Sigmoid colon (tissue), 7 donors: ENCODE results near the gene ANP32A. TPM values are rescaled to one million over a fixed set of nuclear protein-coding genes. Genes with fewer than 3 reads are reported as not detected.

Source experiments
- DNase-seq: peaks from one replicate; pipeline ENCODE4 v3.0.0-alpha.2; 2019
- H3K27ac ChIP-seq, 4 donors: fragments of 200-600 bp; sonication (generic); one replicate each; pipeline ENCODE4 v1.5.1; 2016 to 2019; ENCODE audit warnings: mild to moderate bottlenecking in 1 of 4
- H3K27me3 ChIP-seq, 3 donors: fragments of 200-600 bp; sonication (generic); one replicate each; pipeline ENCODE4 v1.5.1; 2019; ENCODE audit warnings: mild to moderate bottlenecking in 1 of 3
- H3K36me3 ChIP-seq, 4 donors: fragments of 200-600 bp; sonication (generic); one replicate each; pipeline ENCODE4 v1.5.1; 2016 to 2019
- H3K4me1 ChIP-seq, 4 donors: fragments of 200-600 bp; sonication (generic); one replicate each; pipeline ENCODE4 v1.5.1; 2017 to 2019
- H3K4me3 ChIP-seq, 4 donors: fragments of 200-600 bp; sonication (generic); one replicate each; pipeline ENCODE4 v1.5.1; 2017 to 2019; ENCODE audit warnings: mild to moderate bottlenecking in 2 of 4, moderate library complexity in 1 of 4
- H3K9me3 ChIP-seq, 4 donors: fragments of 200-600 bp in 3 of 4; sonication (generic) in 3 of 4; one replicate each; pipeline versions ENCODE4 v1.5.1 to v1.6.1; 2013 to 2019
- CTCF ChIP-seq, 4 experiments: fragments of 450-650 bp in 3 of 4; fragments of 200-600 bp in 1 of 4; IDR thresholded peaks; one replicate each; pipeline ENCODE4 v1.5.1; 2016 to 2019; ENCODE audit warnings: antibody characterized with exemption in 4 of 4, mild to moderate bottlenecking in 3 of 4, moderate library complexity in 2 of 4
- EP300 ChIP-seq, 4 donors: sonication (generic); formaldehyde crosslinking; IDR thresholded peaks; one replicate each; pipeline ENCODE4 v1.6.1; 2017; ENCODE audit warnings: antibody characterized with exemption in 4 of 4
- POLR2A ChIP-seq, 2 donors: fragments of 450-650 bp; IDR thresholded peaks; one replicate each; pipeline ENCODE4 v1.6.1; 2016; ENCODE audit warnings: antibody characterized with exemption in 2 of 2, mild to moderate bottlenecking in 2 of 2, moderate library complexity in 2 of 2
- POLR2AphosphoS5 ChIP-seq, 4 donors: sonication (generic); formaldehyde crosslinking; IDR thresholded peaks; one replicate each; pipeline ENCODE4 v1.6.1; 2017; ENCODE audit warnings: antibody characterized with exemption in 4 of 4
- WGBS, 2 donors: extraction: QIAGEN DNeasy Blood & Tissue Kit; methylation state at CpG; one replicate each; pipeline ENCODE4 v1.1.7; 2013; 5-methylcytosine and 5-hydroxymethylcytosine counted together
- intact Hi-C: fragments of 100-400 bp; cut with DNase I; formaldehyde crosslinking; loops from one replicate; pipeline ENCODE4 v1.15.1; 2023
- polyA plus RNA-seq, 3 donors: library from polyadenylated mRNA; stranded (reverse); fragments of 200-250 nt; gene quantifications; one replicate each; pipeline ENCODE4 v1.2.3, GENCODE V29; 2013
- total RNA-seq, 4 donors: library from RNA; depleted of rRNA; stranded (reverse); fragments of >200 nt; gene quantifications; one replicate each; pipeline ENCODE4 v1.1.0, GENCODE V29; 2016
- donor health status: healthy with polysubstance abuse.
- donor health status: Bipolar disorder and iron deficiency.
- donor health status: healthy.

ANP32A gene
- total and polyA plus RNA-seq, 7 donors = 37.6 to 152 (median 67.3) TPM

GRCh38 chr15:68797599-68798345 lies 22.9 kb downstream of the ANP32A start:
- H3K9me3 ChIP-seq = no peaks in the 10 kb centered on the region
- H3K4me1 ChIP-seq = peaks cover 0 to 58% (median 44%) of the 10 kb centered on the region in 4 donors
- TF ChIP-seq CTCF (IDR thresholded peaks at IDR 0.05) (no peak), POLR2A (IDR thresholded peaks at IDR 0.05) (no peak), EP300 (IDR thresholded peaks at IDR 0.05) (no peak), POLR2AphosphoS5 (IDR thresholded peaks at IDR 0.05) (no peak)
- no peaks in the 10 kb centered on the region for H3K27me3 ChIP-seq
- DNase-seq = peak; percentile 50
- H3K4me3 ChIP-seq = no peak overlapping the region
- intact Hi-C loops = no loop called here
- H3K27ac ChIP-seq = no peak overlapping the region
- no peaks in the 10 kb centered on the region for H3K36me3 ChIP-seq
- 82 to 89% methylated on average over 6 of the region's 6 CpGs for WGBS, 2 donors

DNA sequence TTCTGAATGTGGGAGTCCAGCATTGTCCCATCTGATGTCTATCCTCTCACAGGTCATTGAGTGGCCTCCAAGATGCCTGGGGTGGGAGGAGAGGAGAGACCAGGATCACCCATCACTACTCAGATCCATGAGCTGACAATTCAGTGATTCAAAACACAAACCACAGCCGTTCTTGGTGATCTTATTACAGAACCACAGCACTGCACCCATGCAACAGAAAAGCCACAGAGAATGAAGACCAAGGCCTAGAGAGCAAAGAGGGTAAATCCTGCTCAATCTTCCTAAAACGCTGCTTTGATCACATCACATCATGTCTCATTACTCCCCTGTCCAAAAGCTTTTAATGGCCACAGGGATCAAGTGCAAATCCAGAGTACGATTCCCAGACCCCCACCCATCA lies 23.5 kb downstream of the ANP32A start:
- TF ChIP-seq EP300 (IDR thresholded peaks at IDR 0.05) (no peak), CTCF (IDR thresholded peaks at IDR 0.05) (no peak), POLR2A (IDR thresholded peaks at IDR 0.05) (no peak)
- intact Hi-C loops = no loop called here
- Histone ChIP-seq H3K36me3 (no peaks in the 10 kb centered on the region), H3K27ac (no peak overlapping the region), H3K4me3 (no peak overlapping the region), H3K9me3 (no peaks in the 10 kb centered on the region), H3K4me1 (peaks cover 0 to 64% (median 48%) of the 10 kb centered on the region in 4 donors), H3K27me3 (no peaks in the 10 kb centered on the region)
- no peak for DNase-seq
- WGBS, 2 donors = 56 to 76% methylated on average over 3 of the region's 3 CpGs

GRCh38 chr15:68796576-68796975 lies 24.1 kb downstream of the ANP32A start:
- Histone ChIP-seq H3K27ac (no peak overlapping the region), H3K9me3 (no peaks in the 10 kb centered on the region), H3K27me3 (no peaks in the 10 kb centered on the region), H3K36me3 (no peaks in the 10 kb centered on the region), H3K4me1 (peaks cover 0 to 66% (median 52%) of the 10 kb centered on the region in 4 donors), H3K4me3 (no peak overlapping the region)
- no peak for TF ChIP-seq POLR2A (IDR thresholded peaks at IDR 0.05)
- intact Hi-C loops = no loop called here
- 92 to 95% methylated on average over 6 of the region's 6 CpGs for WGBS, 2 donors
- no peak for DNase-seq

DNA sequence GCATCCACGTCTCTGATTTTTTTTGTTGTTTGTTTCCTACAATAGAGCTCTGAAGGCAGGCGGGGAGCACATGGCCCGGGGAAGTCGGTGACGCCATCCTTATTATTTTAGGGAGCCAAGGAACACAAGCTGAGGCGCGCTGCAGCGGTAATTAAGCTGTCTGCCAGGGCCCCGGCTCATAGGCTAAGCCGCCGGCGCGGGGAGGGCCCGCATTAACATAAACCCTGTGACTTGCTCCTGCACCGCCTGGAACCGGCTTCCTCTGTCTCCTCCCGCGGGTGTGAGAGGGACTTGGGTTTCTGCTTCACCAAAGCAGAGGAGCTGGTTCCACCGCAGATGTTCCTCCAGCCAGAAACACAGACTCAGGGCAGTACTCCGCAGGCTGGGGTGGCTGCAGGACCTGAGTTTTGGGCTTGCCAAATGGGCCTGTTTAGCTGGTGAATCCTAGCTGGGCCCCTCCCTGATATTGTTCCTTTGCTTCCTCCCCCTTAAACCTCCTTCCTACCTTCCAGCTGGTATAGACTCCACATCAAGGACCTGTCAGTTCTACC lies 25.3 kb downstream of the ANP32A start:
- 3 to 7% methylated on average over 20 of the region's 20 CpGs for WGBS, 2 donors
- intact Hi-C loops = loop anchor here (2.0 kb wide), 1 partner anchor 17 kb away; no protein-coding TSS in a partner anchor
- peak; percentile 95 for DNase-seq
- TF ChIP-seq EP300 (IDR thresholded peaks at IDR 0.05) (peak in 1 of 4 donors; percentile 26), POLR2A (IDR thresholded peaks at IDR 0.05) (no peak), POLR2AphosphoS5 (IDR thresholded peaks at IDR 0.05) (peak; percentile 30 to 74 (median 45)), CTCF (IDR thresholded peaks at IDR 0.05) (no peak)
- H3K4me3 ChIP-seq = peak overlapping the region in 2 of 4 donors; percentile 15 to 16
- peaks cover 0 to 73% (median 64%) of the 10 kb centered on the region in 4 donors for H3K4me1 ChIP-seq
- H3K27ac ChIP-seq = peak overlapping the region; percentile 57 to 80 (median 64)
- no peaks in the 10 kb centered on the region for H3K9me3 ChIP-seq
- no peaks in the 10 kb centered on the region for H3K36me3 ChIP-seq
- no peaks in the 10 kb centered on the region for H3K27me3 ChIP-seq

- 24 to 35% methylated on average over 5 of the region's 5 CpGs for WGBS, 2 donors
- peak; percentile 63 for DNase-seq
- no peak for TF ChIP-seq CTCF (IDR thresholded peaks at IDR 0.05)
- no peak for TF ChIP-seq POLR2A (IDR thresholded peaks at IDR 0.05)
- TF ChIP-seq POLR2AphosphoS5 (IDR thresholded peaks at IDR 0.05) = no peak
- TF ChIP-seq EP300 (IDR thresholded peaks at IDR 0.05) = no peak
- Histone ChIP-seq H3K27me3 (no peaks in the 10 kb centered on the region), H3K36me3 (no peaks in the 10 kb centered on the region), H3K4me1 (peaks cover 0 to 78% (median 69%) of the 10 kb centered on the region in 4 donors), H3K9me3 (no peaks in the 10 kb centered on the region), H3K27ac (peak overlapping the region; percentile 57 to 80 (median 64)), H3K4me3 (peak overlapping the region in 2 of 4 donors; percentile 15 to 16)
- intact Hi-C loops = loop anchor here (2.0 kb wide), 1 partner anchor 18 kb away; no protein-coding TSS in a partner anchor
These were observed 25.8 kb downstream of the ANP32A start for GRCh38 chr15:68794863-68795262.
